Gastrocnemius medialis (tissue), 4 donors: Measurements from ENCODE around the gene LEMD1. TPM values are rescaled to one million over a fixed set of nuclear protein-coding genes. Genes with fewer than 3 reads are reported as not detected.

Experiments used
- ATAC-seq, 2 donors: fragments of 150-250 bp; one replicate each; pipeline ENCODE4 v1.9.1; 2016
- DNase-seq, 2 donors: peaks; one replicate each; pipeline ENCODE4 v3.0.0-alpha.2; 2019
- H3K27ac ChIP-seq, 4 donors: fragments of 200-600 bp; sonication (generic); 1 replicate in 1 of 4; 2 replicates in 3 of 4; pipeline ENCODE4 v1.5.1; 2016 to 2018; ENCODE audit warnings: mild to moderate bottlenecking in 2 of 4, moderate library complexity in 1 of 4
- H3K27me3 ChIP-seq, 3 donors: fragments of 200-600 bp; sonication (generic) in 2 of 3; 1 replicate in 1 of 3; 2 replicates in 2 of 3; pipeline versions ENCODE4 v1.5.1 to v1.6.0; 2016 to 2019; ENCODE audit warnings: mild to moderate bottlenecking in 1 of 3, moderate library complexity in 1 of 3
- H3K36me3 ChIP-seq, 2 donors: fragments of 200-600 bp; sonication (generic) in 1 of 2; one replicate each; pipeline ENCODE4 v1.5.1; 2017 to 2018
- H3K4me1 ChIP-seq, 2 donors: fragments of 200-600 bp; sonication (generic) in 1 of 2; one replicate each; pipeline ENCODE4 v1.5.1; 2016 to 2017; ENCODE audit warnings: mild to moderate bottlenecking in 2 of 2
- H3K4me3 ChIP-seq, 4 donors: fragments of 200-600 bp; sonication (generic) in 3 of 4; 1 replicate in 1 of 4; 2 replicates in 3 of 4; pipeline ENCODE4 v1.5.1; 2016 to 2019; ENCODE audit warnings: mild to moderate bottlenecking in 2 of 4
- H3K9me3 ChIP-seq, 3 donors: fragments of 200-600 bp; sonication (generic) in 2 of 3; 1 replicate in 1 of 3; 2 replicates in 2 of 3; pipeline ENCODE4 v1.5.1; 2016 to 2019
- POLR2A ChIP-seq, 2 donors: fragments of 450-650 bp; IDR thresholded peaks; one replicate each; pipeline ENCODE4 v1.6.1; 2017; ENCODE audit warnings: antibody characterized with exemption in 2 of 2, mild to moderate bottlenecking in 2 of 2, moderate library complexity in 2 of 2
- in situ Hi-C, 4 donors: fragments of 200-750 bp; cut with MboI; loops; one replicate each; pipeline versions ENCODE4 v1.15.0 to v1.8.0; 2017; ENCODE audit warnings: low sequenced_read_pairs in 4 of 4
- intact Hi-C: fragments of 100-400 bp; cut with DNase I; formaldehyde crosslinking; loops from one replicate; pipeline ENCODE4 v1.15.1; 2023; ENCODE audit warnings: low total_unique reads
- total RNA-seq, 4 donors: library from RNA; depleted of rRNA; stranded (reverse); fragments of >200 nt; gene quantifications; one replicate each; pipeline versions ENCODE4 v1.1.0 to v1.2.3, GENCODE V29; 2016
- TF ChIP-seq, protein P1 (sequence below), 5 experiments: fragments of 450-650 bp in 3 of 5; fragments of 200-600 bp in 2 of 5; sonication (generic) in 2 of 5; IDR thresholded peaks in 4 of 5; conservative IDR thresholded peaks in 1 of 5; 1 replicate in 4 of 5; 2 replicates in 1 of 5; pipeline ENCODE4 v1.5.1; 2016 to 2019; ENCODE audit warnings: antibody characterized with exemption in 5 of 5, mild to moderate bottlenecking in 3 of 5, moderate library complexity in 3 of 5

LEMD1 gene
- total RNA-seq, 4 donors from 2014 or later = not detected

DNA sequence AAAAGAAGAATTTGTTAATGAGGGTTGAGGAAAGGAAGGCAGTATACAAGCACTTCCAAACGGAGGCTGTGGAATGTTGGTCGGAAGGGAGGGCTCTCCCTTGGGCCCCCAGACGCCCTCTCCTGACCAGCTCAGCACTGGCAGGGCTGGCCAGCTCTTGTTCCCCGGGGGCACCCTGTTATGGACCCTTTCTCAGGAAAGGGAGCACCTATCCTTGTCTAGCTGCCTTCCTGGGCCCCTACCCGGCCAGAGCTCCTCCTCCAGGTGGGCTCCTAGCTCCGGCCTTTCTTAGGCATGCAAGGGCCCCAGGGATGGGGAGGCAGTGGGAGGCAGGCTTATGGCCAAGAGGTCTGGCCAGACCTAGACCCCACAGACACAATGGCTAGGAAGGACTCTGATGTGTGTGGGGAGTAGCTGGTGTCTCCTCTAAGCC is 33.1 kb upstream of the LEMD1 start:
- in situ Hi-C loops (no loop called here), intact Hi-C loops (no loop called here)
- peaks cover 0 to 9% of the 10 kb centered on the region in 2 donors for H3K4me1 ChIP-seq
- no peaks in the 10 kb centered on the region for H3K9me3 ChIP-seq
- no peak overlapping the region for H3K27ac ChIP-seq
- no peak for TF ChIP-seq POLR2A (IDR thresholded peaks at IDR 0.05)
- TF ChIP-seq, protein P1, sequence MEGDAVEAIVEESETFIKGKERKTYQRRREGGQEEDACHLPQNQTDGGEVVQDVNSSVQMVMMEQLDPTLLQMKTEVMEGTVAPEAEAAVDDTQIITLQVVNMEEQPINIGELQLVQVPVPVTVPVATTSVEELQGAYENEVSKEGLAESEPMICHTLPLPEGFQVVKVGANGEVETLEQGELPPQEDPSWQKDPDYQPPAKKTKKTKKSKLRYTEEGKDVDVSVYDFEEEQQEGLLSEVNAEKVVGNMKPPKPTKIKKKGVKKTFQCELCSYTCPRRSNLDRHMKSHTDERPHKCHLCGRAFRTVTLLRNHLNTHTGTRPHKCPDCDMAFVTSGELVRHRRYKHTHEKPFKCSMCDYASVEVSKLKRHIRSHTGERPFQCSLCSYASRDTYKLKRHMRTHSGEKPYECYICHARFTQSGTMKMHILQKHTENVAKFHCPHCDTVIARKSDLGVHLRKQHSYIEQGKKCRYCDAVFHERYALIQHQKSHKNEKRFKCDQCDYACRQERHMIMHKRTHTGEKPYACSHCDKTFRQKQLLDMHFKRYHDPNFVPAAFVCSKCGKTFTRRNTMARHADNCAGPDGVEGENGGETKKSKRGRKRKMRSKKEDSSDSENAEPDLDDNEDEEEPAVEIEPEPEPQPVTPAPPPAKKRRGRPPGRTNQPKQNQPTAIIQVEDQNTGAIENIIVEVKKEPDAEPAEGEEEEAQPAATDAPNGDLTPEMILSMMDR (IDR thresholded peaks at IDR 0.05 in 4 of 5, conservative IDR thresholded peaks at IDR 0.05 in 1 of 5) = no peak
- ATAC-seq = no peak
- DNase-seq = no peak
- no peak overlapping the region for H3K4me3 ChIP-seq
- no peaks in the 10 kb centered on the region for H3K36me3 ChIP-seq
- H3K27me3 ChIP-seq = peaks cover 69 to 76% (median 74%) of the 10 kb centered on the region in 3 donors

DNA sequence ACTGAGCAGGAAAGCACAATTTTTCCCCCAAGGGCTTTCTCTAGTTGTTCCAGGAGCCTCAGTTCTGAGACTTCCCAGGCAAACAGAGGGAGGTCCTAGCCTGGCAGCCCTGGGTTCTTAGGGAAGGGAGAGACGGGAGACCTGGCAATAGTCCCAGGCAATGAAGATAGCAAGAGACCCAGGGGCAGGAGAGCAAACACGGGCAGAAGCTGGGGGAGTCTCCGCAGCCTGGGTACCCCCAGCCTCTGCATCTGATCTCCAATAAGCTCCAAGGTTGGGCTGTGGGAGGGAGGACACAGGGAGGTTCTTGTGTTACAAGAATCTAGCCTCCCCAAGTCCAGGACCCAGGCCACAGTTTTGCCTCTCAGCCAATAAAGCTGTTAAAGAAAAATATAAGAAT is 31.6 kb upstream of the LEMD1 start:
- DNase-seq = no peak
- H3K27ac ChIP-seq = no peak overlapping the region
- no peaks in the 10 kb centered on the region for H3K36me3 ChIP-seq
- no peaks in the 10 kb centered on the region for H3K9me3 ChIP-seq
- TF ChIP-seq, protein P1 (IDR thresholded peaks at IDR 0.05 in 4 of 5, conservative IDR thresholded peaks at IDR 0.05 in 1 of 5) = no peak
- TF ChIP-seq POLR2A (IDR thresholded peaks at IDR 0.05) = no peak
- intact Hi-C loops = no loop called here
- H3K4me3 ChIP-seq = no peak overlapping the region
- peaks cover 59 to 66% (median 65%) of the 10 kb centered on the region in 3 donors for H3K27me3 ChIP-seq
- peaks cover 0 to 9% of the 10 kb centered on the region in 2 donors for H3K4me1 ChIP-seq
- in situ Hi-C loops = no loop called here
- ATAC-seq = no peak

DNA sequence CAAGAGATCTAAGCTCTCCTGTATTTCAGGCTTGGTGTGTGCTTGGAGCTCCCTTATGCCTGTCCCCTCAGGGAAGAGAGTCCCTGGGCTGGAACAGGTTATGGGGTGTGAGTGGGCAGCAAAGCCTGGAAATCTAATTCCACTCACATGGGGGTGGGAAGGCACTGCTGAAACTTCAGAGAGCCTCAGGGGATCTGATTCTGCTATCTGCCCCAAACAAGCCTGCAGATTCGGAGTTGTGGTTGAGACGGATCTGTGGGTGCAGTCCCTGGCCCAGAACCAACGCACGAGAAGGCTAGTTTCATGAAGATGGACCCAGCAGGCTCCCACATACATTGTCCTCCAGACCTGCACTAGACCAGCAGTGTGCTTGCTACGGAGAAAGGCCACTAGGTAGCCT is 31.1 kb upstream of the LEMD1 start:
- intact Hi-C loops (no loop called here), in situ Hi-C loops (no loop called here)
- Histone ChIP-seq H3K4me3 (no peak overlapping the region), H3K36me3 (no peaks in the 10 kb centered on the region), H3K27me3 (peaks cover 54 to 61% (median 59%) of the 10 kb centered on the region in 3 donors), H3K9me3 (no peaks in the 10 kb centered on the region), H3K4me1 (peaks cover 0 to 9% of the 10 kb centered on the region in 2 donors), H3K27ac (no peak overlapping the region)
- no peak for DNase-seq
- TF ChIP-seq, protein P1 (IDR thresholded peaks at IDR 0.05 in 4 of 5, conservative IDR thresholded peaks at IDR 0.05 in 1 of 5) = no peak
- TF ChIP-seq POLR2A (IDR thresholded peaks at IDR 0.05) = no peak
- no peak for ATAC-seq

DNA sequence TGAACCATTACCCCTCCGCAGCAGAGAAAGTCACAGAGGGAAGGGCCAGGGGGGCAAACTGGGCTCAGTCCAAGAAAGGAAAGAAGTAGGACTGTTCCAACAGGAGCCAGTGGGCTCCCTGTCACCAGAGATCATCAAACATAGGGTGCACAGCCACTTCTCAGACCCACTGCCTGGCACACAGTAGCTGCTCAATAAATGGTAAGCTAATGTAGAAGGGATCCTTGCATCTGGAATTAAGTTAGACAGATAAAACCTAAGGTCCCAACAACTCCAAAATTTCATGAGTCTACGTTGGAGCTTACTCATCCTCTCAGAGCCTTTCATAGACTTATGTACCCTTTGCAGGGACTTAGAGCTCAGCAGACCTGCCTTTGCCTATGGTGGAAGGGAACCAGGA is 30.5 kb upstream of the LEMD1 start:
- peaks cover 0 to 9% of the 10 kb centered on the region in 2 donors for H3K4me1 ChIP-seq
- intact Hi-C loops = no loop called here
- H3K27ac ChIP-seq = no peak overlapping the region
- ATAC-seq (no peak), DNase-seq (no peak)
- H3K27me3 ChIP-seq = peaks cover 48 to 55% (median 54%) of the 10 kb centered on the region in 3 donors
- in situ Hi-C loops = no loop called here
- H3K36me3 ChIP-seq = no peaks in the 10 kb centered on the region
- H3K4me3 ChIP-seq = no peak overlapping the region
- no peaks in the 10 kb centered on the region for H3K9me3 ChIP-seq
- TF ChIP-seq, protein P1 (IDR thresholded peaks at IDR 0.05 in 4 of 5, conservative IDR thresholded peaks at IDR 0.05 in 1 of 5) = no peak
- no peak for TF ChIP-seq POLR2A (IDR thresholded peaks at IDR 0.05)

DNA sequence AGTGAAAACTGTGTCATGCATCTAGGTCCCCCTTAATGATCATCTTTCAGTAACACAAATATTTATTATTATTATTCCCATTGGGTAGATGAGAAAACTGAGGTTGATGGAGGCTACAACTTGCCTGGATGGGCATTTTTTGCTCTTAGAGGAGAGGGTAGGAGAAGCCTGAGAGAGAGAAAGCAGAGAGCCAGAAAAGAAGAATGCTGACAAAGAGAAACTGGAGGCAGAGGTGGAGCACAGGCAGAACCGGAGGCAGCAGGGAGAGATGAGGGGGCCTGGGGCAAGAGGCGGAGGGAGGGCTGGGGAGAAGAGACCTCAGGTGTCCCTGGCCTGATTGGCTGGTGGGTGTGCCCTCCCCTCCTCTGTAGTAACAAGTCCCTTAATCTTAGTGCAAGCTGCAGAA is 29.9 kb upstream of the LEMD1 start:
- peaks cover 3 to 10% of the 10 kb centered on the region in 2 donors for H3K4me1 ChIP-seq
- H3K9me3 ChIP-seq = no peaks in the 10 kb centered on the region
- in situ Hi-C loops = no loop called here
- DNase-seq = no peak
- no peak overlapping the region for H3K4me3 ChIP-seq
- no peak for ATAC-seq
- intact Hi-C loops = no loop called here
- peaks cover 42 to 50% (median 49%) of the 10 kb centered on the region in 3 donors for H3K27me3 ChIP-seq
- no peak for TF ChIP-seq POLR2A (IDR thresholded peaks at IDR 0.05)
- TF ChIP-seq, protein P1 (IDR thresholded peaks at IDR 0.05 in 4 of 5, conservative IDR thresholded peaks at IDR 0.05 in 1 of 5) = no peak
- H3K36me3 ChIP-seq = no peaks in the 10 kb centered on the region
- H3K27ac ChIP-seq = no peak overlapping the region
